ES-I3 (cell line): ENCODE measurements around the gene DHRS9.

Source experiments
- H3K36me3 ChIP-seq: 2 replicates; pipeline ENCODE4 v1.6.1; 2013; ENCODE audit warnings: mild to moderate bottlenecking, low read length, control low read depth, moderate library complexity; ENCODE audit not compliant: insufficient read depth
- H3K4me1 ChIP-seq: 2 replicates; pipeline ENCODE4 v1.6.1; 2013; ENCODE audit warnings: mild to moderate bottlenecking, control low read depth, low read length; ENCODE audit not compliant: insufficient read depth
- H3K9ac ChIP-seq: 2 replicates; pipeline ENCODE4 v1.6.1; 2013; ENCODE audit warnings: low read depth, mild to moderate bottlenecking, low read length, moderate library complexity
- H3K9me3 ChIP-seq: 2 replicates; pipeline ENCODE4 v1.6.1; 2013; ENCODE audit warnings: mild to moderate bottlenecking, low read length, moderate library complexity; ENCODE audit not compliant: control insufficient read depth, insufficient read depth

Gene DHRS9

DNA sequence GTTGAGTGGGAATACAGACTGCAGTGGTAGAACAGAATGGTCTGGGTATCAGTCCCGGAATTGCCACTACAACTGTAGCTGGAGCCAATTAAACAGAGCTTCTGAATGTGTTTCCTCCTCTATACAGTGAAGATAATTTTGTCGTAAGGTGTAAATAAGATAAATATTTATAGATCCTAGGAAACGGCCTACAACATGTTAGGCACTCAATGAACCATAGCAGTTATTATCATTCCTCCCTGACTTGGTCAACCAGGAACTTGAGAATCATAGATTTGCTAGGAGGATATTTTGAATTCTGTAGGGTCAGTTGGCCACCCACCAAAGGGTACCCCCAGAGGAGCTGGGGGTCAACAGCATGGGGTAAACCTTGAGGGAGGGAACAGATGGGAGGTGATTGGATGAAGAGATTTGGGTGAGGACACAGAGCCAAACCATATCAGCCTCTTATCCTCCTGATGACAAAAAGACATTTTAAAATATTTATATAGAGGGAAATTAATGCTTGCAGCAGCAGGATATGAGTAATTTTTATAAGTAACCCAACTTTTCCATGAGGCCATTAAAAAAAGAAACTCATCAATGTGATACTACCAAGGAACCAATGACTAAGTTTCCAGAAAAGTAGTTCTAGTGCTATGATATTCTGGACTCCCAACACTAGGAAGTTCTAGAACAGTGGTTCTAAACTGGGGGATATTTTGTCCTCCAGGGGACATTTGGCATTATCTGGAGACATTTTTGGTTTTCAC, 4.0 kb downstream of the DHRS9 start:
- Histone ChIP-seq H3K4me1 (no peaks in the 10 kb centered on the region; the same call in 1 of the 2 replicates), H3K9ac (no peak overlapping the region), H3K9me3 (no peaks in the 10 kb centered on the region), H3K36me3 (no peaks in the 10 kb centered on the region)

DNA sequence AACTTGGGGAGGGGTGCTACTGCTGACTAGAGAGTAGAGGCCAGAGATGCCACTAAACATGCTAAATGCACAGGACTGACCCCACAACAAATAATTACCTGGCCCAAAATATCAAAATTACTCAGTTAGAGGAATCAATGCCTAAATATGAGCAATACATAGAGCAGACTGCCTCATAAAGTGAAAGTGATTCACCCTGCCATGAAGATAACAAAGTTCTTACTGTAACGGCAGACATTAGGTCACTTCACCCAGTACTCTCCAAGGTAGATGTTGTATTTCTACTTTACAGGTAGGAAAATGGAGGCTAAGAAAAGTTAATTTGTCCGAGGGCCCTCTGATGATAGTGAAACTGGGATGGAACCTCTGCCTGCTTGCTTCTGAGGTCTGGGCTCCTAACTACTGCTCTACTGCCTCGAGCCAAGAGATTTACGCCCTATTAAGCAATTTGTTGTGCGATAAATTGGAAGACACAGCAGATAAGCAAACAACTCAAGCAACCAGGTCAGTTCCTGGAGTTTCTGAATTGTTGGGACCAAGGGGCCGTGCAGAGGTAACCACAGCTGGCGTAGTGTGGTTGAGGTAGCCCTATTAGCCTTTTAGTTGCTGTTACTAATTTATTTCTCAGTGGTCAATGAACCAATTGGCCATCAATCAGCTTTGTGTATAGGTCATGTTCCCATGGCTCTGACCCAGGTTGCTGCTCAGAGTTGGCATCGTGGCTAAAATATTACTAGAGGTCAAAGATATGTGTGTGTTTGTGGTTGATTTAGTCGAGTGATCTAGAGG, 4.8 kb downstream of the DHRS9 start:
- Histone ChIP-seq H3K36me3 (no peaks in the 10 kb centered on the region), H3K9ac (no peak overlapping the region)

DNA sequence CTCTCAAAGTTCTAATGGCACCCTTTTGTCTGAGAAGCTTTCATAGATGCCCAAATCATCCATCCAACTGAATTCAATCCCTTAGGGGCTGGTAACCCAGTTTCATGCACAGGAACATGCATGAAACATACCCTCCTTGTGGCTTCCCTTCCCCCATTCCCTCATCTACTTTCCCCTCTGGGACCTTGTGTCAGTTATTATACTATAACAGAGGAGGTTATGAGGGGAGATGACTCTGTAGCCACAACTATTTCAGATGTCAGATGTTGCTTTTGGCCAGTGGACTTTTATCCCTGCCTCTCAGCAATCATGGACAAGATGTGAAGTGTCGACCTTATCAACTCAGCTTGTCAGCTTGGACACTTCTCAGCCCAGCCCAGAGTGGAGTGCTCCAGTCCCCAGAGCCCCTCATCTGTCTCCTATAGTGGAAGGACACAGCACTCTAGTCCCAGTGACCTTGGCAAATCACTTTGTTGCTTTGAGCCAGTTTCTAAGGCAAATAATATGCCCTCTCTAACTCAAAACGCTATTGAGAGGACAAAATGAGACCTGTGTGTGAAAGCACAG, 8.4 kb downstream of the DHRS9 start:
- H3K4me1 ChIP-seq, result no peaks in the 10 kb centered on the region
- no peaks in the 10 kb centered on the region for H3K9me3 ChIP-seq
- H3K9ac ChIP-seq, result no peak overlapping the region
- H3K36me3 ChIP-seq, result no peaks in the 10 kb centered on the region

More for the DNA sequence above, 4.8 kb downstream of the DHRS9 start:
- no peaks in the 10 kb centered on the region; the same call in 1 of the 2 replicates for H3K4me1 ChIP-seq
- no peaks in the 10 kb centered on the region for H3K9me3 ChIP-seq

DNA sequence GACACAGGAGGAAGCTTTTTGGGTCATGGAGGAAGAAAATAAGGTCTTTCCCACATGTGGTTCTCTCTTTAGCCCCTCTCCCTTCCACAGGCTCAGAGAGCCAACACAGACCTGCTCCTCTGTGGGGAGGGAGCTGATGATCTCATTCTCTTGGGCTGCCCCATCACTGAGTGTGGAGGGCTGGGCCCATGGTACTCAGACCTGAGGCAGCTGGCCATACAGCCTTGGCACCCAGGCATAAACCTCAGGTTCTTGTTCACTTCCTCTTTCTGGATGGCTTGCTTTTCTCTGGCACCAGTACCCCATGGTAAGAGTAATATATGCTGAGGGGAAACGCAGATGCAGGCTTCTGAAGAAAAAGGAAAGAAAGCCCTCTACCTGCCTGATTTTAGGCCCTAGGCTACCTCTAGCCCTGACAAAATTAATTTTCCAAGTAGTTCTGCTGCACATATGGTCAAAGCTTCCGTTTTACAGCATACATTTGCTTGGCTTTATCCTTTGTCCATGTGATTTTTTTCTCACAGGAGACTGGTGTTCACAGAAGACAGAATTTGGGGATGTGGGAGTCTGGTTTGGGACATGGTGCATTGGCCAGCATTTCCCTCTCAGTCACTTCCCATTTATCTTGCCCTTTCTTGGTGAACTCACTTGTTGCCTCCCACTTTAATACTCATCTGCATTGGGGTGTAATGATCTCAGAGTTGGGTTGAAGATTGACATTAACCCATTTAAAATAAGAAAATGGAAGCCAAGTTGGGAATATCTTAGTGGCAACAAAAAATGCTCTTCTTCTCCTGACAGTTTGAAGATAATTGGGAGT, 11.1 kb downstream of the DHRS9 start:
- Histone ChIP-seq H3K4me1 (no peaks in the 10 kb centered on the region), H3K9me3 (no peaks in the 10 kb centered on the region)

DNA sequence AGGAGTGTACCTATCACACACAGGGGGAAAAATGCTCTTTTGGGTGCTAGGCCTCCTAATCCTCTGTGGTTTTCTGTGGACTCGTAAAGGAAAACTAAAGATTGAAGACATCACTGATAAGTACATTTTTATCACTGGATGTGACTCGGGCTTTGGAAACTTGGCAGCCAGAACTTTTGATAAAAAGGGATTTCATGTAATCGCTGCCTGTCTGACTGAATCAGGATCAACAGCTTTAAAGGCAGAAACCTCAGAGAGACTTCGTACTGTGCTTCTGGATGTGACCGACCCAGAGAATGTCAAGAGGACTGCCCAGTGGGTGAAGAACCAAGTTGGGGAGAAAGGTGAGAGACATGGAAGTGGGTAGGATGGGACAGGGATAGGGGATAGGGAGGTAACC, 12.2 kb downstream of the DHRS9 start:
- Histone ChIP-seq H3K4me1 (no peaks in the 10 kb centered on the region), H3K36me3 (no peaks in the 10 kb centered on the region), H3K9me3 (no peaks in the 10 kb centered on the region), H3K9ac (no peak overlapping the region)

More for the DNA sequence above, 11.1 kb downstream of the DHRS9 start:
- no peaks in the 10 kb centered on the region for H3K36me3 ChIP-seq
- H3K9ac ChIP-seq, result no peak overlapping the region

DNA sequence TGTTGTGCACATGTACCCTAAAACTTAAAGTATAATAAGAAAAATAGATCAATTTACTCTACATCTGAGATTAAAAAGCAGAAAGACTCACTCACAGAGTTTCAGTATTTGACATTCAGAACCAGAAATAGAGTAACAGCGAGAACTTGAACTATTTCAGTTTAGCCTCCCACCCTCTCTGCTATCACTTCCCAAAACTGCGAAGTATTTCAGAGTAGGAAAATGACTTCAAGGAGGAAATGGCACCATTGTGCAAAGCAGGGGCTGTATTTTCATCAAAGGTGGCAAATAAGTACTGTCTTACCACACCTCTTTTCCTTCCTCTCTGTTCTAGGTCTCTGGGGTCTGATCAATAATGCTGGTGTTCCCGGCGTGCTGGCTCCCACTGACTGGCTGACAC, 13.6 kb downstream of the DHRS9 start:
- Histone ChIP-seq H3K9ac (no peak overlapping the region), H3K4me1 (no peaks in the 10 kb centered on the region)

DNA sequence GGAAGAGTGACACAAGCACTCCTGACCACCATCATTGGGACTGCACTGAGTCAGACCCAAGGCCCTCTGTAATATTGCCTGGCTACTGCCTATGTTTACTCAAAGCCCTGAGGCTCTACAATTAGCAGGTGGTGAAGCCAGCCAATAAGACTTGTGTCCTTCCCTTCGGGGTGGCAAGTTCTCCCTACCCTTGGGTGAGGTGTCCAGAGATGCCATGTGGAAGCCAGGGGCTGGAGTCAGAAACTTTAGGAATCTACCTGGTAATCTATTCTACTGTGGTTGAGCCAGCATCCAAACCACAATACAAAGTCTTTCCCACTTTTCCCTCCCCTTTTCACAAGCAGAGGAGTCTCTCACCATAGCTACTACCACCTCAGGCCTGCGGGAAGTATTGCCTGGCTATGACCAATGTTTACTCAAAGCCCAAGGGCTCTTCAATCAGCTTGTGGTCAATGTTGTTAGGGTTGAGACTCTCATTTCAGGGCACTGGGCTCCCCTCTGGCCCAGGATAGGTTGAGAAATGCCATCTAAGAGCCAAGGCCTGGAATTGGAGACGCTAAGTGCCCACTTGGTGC, 17.6 kb downstream of the DHRS9 start:
- Histone ChIP-seq H3K9ac (no peak overlapping the region), H3K4me1 (no peaks in the 10 kb centered on the region), H3K36me3 (no peaks in the 10 kb centered on the region), H3K9me3 (no peaks in the 10 kb centered on the region)

More for the DNA sequence above, 13.6 kb downstream of the DHRS9 start:
- no peaks in the 10 kb centered on the region for H3K36me3 ChIP-seq
- H3K9me3 ChIP-seq, result no peaks in the 10 kb centered on the region

DNA sequence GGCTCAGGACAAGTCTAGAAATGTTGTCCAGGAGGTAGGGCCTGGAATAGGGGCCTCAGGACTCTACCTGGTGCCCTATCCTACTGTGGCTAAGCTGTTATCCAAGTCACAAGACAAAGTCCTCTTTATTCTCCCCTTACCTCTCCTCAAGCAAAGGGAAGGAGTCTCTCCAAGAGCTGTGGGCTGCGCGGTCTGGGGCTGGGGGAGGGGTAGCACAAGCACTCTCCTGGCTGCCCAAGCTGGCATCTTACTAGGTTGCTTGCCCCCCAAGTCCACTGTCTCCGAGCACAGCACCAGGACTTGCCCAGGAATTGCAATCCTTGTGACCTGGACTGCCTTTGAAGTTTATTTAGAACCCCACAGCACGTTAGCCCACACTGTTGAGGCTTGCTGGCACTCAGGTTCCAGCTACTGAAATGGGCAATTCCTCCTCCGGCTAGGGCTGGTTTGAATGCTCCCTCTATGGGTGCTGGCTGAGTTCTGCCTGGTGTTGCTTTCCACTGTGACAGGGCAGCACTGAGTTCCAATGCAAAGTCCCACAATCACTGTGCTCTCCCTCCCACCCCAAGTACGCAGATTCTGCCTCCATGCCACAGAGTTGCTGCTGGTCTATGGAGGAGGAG, 18.5 kb downstream of the DHRS9 start:
- H3K36me3 ChIP-seq, result no peaks in the 10 kb centered on the region
- no peaks in the 10 kb centered on the region for H3K4me1 ChIP-seq
- no peak overlapping the region for H3K9ac ChIP-seq
- H3K9me3 ChIP-seq, result no peaks in the 10 kb centered on the region

DNA sequence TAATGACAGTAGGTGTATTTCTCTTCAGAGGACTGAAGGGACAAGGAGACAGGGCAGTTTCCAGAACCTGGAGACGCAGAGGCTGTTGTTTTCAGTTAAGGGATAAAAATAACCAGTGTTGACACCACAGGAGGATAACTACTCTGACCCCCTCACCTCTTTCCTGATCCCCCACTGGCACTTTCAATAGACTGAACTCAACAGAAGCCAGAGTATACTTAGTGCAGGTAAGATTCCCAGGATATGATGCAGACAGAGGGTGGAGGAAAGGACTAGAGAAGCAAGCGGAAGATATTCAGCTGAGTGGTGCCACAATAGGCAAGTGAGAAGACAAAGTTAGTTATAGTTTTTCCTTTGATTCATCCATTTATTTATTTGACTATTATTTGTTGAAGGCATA, 19.8 kb downstream of the DHRS9 start:
- no peaks in the 10 kb centered on the region for H3K4me1 ChIP-seq
- H3K9ac ChIP-seq, result no peak overlapping the region
- H3K9me3 ChIP-seq, result no peaks in the 10 kb centered on the region
- no peaks in the 10 kb centered on the region for H3K36me3 ChIP-seq

DNA sequence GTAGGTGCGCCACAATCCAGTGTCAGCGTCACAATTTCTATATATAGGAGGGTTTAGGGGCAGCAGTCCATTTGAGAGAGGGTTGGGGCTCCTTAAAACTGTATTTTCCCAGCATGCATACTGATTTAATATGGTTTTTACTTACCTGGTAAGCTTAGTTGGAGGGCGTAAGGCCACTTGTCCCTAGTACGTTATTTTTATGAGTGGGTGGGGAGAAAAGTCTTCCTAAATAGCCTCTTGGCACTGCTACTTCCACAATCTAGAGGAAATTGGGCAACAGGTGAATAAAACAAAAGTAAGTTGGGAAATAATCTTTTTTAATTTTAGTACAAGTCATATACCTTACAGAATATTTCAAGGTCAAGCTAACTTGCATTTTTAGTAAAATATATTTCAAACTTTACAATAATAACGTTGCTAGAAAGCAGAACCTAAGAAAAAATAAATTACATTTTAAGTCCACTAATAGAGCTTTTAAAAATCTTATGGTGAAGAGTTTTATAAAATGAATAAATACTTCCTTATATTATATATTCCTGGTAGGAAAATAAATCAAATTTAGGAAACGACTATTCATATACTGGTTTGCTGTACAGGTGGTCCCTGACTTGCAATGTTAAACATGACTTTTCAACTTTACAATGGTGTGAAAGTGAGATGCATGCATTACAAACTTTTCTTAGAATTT, 20.9 kb downstream of the DHRS9 start:
- no peaks in the 10 kb centered on the region for H3K4me1 ChIP-seq
- no peak overlapping the region for H3K9ac ChIP-seq
- H3K36me3 ChIP-seq, result no peaks in the 10 kb centered on the region
- no peaks in the 10 kb centered on the region for H3K9me3 ChIP-seq

DNA sequence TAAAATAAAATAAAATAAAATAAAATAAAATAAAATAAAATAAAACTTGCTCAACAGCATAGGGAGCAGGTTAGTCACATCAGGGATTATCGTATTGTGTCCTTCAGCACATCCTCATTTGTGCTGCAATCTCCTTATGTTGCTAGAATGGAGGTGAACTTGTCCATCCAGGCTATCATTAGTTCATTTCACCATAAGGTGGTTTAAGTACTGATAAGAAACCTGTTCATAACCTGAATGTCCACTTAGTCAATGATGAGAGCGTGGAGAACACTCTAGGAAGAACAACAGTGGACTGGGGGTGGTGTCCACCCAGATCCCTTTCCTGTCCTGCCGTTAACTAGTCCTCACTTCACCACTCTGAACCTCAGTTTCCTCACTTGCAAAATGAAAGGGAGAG, 21.9 kb downstream of the DHRS9 start:
- H3K36me3 ChIP-seq, result no peaks in the 10 kb centered on the region
- no peaks in the 10 kb centered on the region for H3K4me1 ChIP-seq
- no peak overlapping the region for H3K9ac ChIP-seq
- H3K9me3 ChIP-seq, result no peaks in the 10 kb centered on the region

DNA sequence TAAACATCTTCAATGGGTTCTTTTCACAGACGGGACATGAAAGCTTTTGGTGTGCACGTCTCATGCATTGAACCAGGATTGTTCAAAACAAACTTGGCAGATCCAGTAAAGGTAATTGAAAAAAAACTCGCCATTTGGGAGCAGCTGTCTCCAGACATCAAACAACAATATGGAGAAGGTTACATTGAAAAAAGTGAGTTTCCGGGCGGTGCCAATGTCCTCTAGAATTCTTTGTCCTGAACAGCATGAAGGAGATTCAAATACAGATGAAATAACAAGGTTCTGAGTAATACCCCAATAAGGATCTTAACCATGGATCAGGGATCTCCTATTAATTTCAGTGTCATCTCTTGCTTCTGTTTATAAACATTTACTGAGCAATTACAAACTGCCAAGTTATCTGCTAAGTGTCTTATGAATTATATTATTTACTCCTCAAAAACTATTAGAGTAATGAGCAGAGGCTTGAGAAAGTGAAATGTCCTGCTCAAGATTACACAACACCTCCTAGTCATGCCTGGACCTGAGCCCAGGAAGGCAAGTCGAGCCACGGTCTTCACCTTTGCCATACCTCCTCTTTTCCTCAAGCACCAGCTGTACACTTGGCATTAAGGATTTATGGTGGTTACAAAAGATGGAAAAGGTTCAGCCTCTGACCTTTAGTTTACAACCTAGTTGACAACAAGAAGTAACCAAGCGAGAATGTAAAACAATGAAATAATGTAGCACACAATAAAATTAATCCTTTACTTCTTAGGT, 22.6 kb downstream of the DHRS9 start:
- Histone ChIP-seq H3K9ac (no peak overlapping the region), H3K36me3 (no peaks in the 10 kb centered on the region), H3K4me1 (no peaks in the 10 kb centered on the region), H3K9me3 (no peaks in the 10 kb centered on the region)

DNA sequence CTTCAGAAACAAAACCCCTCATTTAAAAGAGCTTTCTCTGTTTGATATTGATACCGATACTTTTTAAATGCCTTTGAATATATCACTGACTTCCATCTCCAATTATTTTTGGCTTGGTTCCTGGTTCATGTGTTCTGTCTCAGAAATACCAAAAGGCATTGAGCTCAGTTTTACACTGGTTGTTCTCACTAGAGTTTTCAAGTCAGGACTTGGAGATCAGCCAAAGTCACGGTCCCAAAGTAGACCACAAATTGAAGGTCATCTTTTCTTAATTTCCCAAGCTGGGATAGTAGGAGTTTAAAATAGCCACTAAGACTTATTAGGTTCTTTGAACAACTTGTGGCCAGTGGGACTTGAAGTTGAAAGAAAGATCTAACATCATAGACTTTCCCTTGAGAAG, 24.2 kb downstream of the DHRS9 start:
- Histone ChIP-seq H3K9me3 (no peaks in the 10 kb centered on the region), H3K36me3 (no peaks in the 10 kb centered on the region), H3K9ac (no peak overlapping the region), H3K4me1 (no peaks in the 10 kb centered on the region)
